GM18951 (cell line): ENCODE data around the gene CTTNBP2.

ENCODE experiments used
- POLR2A ChIP-seq: IDR thresholded peaks from 4 replicates; pipeline ENCODE4 v1.6.1; 2011; ENCODE audit warnings: mild to moderate bottlenecking; ENCODE audit not compliant: insufficient read length, insufficient read depth; ENCODE audit errors: extremely low read depth
- in situ Hi-C: fragments of 300-500 bp; cut with MboI; formaldehyde crosslinking; loops from one replicate; pipeline ENCODE4 v1.12.0; 2022; ENCODE audit warnings: low sequenced_read_pairs, mixed read lengths, inconsistent platforms; ENCODE audit not compliant: unreplicated experiment

CTTNBP2 gene

DNA sequence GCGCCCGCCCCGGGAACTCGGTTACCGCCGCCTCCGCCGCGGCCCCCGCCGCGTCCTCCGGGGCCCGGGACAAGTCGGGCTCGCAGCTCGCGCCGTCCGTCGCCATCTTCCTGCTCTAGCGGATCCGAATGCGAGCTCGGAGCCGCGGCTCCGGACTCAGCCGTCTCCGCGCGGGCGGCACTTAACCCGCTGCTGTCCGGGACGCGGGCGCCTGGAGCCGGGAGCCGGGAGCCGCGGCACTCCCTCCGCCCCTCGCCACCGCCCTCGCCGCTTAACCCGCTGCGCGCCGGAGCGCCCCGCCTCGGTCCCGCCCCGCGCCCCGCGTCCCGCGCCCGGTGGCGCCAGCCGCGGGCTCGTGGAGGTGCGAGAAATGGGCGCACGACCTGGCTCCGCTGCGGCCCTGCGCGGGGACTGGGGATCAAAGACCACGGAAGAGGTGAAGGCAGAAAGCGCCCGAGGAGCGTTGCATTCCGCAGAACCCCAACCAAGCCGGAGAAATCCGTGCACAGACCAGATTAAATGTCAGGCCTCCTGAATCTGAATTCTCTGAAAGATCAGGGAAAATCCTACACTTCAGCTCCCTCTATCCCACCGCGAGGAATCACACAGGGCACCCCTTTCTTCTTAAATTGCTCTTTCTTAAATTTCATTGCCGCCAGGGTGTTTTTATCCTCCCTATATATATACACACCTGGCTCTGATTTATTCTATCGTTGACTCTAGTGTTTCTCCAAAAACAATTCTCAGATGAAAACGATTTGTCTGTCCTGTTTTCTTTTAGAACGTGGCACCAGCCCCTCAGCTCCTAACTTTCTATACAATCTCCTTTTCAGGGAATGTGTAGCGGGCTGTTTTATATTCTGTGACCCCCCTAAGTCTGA lies at the start of gene CTTNBP2:
TSS of gene CTTNBP2 (minus strand) at position 132 of the 881 bp plus-strand sequence. CDS start at position 106, 26 bp downstream.
- in situ Hi-C loops: no loop called here
- no peak for TF ChIP-seq POLR2A

- TF ChIP-seq POLR2A: no peak
- in situ Hi-C loops: no loop called here
These were observed 43.1 kb upstream of the CTTNBP2 start for GRCh38 chr7:117916309-117916708.

DNA sequence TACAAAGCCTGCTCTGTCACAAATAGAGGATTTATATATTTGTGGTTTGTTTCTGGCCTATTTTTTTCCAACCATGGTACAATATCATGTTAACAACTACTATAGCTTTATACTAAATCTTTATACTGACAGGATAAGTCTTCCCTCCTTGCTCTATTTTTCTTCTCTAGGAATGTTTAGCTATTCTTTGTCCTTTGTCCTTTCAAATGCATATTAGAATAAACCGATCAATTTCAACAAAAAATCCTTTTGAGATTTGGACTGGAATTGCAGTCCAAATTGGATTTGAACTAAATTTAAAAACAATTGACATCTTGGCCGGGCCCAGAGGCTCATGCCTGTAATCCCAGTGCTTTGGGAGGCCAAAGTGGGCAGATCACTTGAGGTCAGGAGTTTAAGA lies 39.2 kb upstream of the CTTNBP2 start:
- no peak for TF ChIP-seq POLR2A
- in situ Hi-C loops: no loop called here

- in situ Hi-C loops: no loop called here
- no peak for TF ChIP-seq POLR2A
These were observed 35.0 kb upstream of the CTTNBP2 start for GRCh38 chr7:117908031-117908795.

DNA sequence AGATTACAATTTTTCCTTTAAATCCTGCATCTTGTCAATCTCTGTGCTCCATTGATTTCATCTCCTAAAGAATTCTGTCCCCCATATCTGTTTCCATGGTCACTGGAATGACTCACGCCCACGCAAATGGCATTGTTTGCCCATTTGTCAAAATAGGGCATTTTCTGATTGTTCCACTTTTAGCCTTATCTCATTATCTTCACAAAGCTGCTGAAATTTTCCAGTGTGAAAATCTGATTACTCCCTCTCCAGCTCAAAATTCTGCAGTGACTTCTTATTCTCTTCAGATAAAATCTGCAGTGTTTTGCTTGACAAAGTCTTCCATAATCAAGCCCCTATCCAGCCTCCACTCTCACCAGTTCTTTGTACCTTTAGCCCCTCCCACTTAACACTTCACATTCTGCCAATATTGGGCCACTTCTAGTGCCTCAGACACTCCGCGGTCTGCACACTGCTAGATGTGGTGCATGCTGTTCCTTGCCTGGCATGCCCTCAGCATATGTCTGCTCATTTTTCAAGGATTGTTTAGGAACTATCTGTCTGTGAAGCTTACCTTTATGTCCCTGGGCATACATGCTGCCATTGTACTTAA lies 33.9 kb upstream of the CTTNBP2 start:
- no peak for TF ChIP-seq POLR2A
- in situ Hi-C loops: no loop called here

DNA sequence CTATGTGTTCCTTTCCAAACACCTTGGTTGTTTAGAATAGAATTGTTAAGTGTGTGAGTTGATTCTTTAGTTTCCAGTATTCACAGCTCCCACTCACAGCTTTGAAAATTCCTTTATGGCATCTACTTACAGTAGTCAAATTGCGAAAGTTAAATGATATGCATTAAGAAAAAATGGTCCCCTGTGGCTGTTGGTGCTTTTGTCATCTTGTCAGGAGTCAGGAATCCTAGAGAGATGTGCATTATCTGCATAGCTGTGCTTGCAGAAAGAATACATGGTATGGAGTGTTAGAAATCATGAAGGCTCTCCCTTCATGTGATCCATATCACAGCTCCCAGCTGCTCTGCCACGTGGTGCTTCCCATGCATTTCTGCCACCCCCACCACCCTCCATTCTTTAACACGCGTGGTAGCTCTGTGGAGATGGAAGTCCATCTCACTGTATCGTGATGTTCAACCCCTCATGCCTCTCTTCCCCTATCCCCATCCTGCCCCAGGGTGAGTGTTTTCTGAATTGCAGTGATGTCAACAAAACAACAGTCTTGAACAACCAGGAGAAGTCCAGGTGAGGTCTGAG lies 29.2 kb upstream of the CTTNBP2 start:
- no peak for TF ChIP-seq POLR2A
- in situ Hi-C loops: no loop called here

- no peak for TF ChIP-seq POLR2A
- in situ Hi-C loops: no loop called here
These were observed 28.0 kb upstream of the CTTNBP2 start for GRCh38 chr7:117901089-117901797.

DNA sequence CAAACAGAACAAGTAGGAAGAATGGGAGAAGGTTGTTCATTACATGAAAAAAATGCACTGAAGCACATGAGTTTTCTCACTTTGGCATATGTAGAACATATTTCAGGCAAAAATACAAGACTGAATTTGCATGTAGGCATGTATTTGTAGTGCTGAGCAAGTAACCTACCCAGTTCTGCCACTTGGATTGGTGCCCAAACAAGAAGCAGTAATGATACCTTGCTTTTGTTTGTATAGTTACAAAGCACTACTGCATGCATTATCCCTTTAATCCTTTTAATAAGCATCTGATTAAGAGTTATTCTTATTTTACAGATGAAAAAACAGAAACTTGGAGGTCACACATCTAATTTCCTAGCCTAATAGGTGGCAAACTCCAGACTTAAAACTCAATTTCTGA lies 23.1 kb upstream of the CTTNBP2 start:
- no peak for TF ChIP-seq POLR2A
- in situ Hi-C loops: no loop called here

GRCh38 chr7:117895276-117895675 lies 22.0 kb upstream of the CTTNBP2 start:
- no peak for TF ChIP-seq POLR2A
- in situ Hi-C loops: no loop called here

GRCh38 chr7:117894037-117894436 lies 20.8 kb upstream of the CTTNBP2 start:
- in situ Hi-C loops: no loop called here
- no peak for TF ChIP-seq POLR2A

GRCh38 chr7:117892821-117893220 lies 19.6 kb upstream of the CTTNBP2 start:
- in situ Hi-C loops: no loop called here
- TF ChIP-seq POLR2A: no peak

GRCh38 chr7:117889611-117890010 lies 16.4 kb upstream of the CTTNBP2 start:
- in situ Hi-C loops: no loop called here
- no peak for TF ChIP-seq POLR2A
